Measurements from ENCODE around the gene CDK5. TPM values are rescaled to one million over a fixed set of nuclear protein-coding genes. Genes with fewer than 3 reads are reported as not detected.

The CDK5 gene
- total and polyA plus RNA-seq, 2 of the 13 experiments (the other 11 are each of a cell fraction or from before 2014, with no cell fraction given), result 16.4 to 21.3 TPM

DNA sequence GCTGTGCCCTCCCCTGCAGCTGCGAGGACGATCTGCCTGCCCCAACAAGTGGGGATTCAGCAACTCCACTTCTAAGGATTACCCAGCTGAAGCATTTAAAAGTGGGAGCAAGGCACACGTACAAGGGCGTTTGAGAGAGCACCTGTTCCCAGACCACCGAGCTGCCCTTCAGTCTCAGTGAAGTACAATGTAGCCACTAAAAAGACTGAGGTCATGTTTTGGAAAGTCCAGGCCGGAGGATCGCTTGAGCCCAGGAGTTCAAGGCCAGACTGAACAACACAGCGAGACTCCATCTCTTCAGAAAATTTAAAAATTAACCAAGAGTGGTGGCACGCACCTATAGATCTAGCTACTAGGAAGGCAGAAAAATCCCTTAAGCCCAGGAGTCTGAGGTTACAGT lies 52.1 kb downstream of the CDK5 start (continued):
- TF ChIP-seq, protein P1, sequence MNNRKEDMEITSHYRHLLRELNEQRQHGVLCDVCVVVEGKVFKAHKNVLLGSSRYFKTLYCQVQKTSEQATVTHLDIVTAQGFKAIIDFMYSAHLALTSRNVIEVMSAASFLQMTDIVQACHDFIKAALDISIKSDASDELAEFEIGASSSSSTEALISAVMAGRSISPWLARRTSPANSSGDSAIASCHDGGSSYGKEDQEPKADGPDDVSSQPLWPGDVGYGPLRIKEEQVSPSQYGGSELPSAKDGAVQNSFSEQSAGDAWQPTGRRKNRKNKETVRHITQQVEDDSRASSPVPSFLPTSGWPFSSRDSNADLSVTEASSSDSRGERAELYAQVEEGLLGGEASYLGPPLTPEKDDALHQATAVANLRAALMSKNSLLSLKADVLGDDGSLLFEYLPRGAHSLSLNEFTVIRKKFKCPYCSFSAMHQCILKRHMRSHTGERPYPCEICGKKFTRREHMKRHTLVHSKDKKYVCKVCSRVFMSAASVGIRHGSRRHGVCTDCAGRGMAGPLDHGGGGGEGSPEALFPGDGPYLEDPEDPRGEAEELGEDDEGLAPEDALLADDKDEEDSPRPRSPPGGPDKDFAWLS (CRISPR knock-in tag; IDR thresholded peaks at IDR 0.05; ENCODE audit: borderline replicate concordance), result no peak
- no peak for TF ChIP-seq DNMT1 (CRISPR knock-in tag; IDR thresholded peaks at IDR 0.05)
- TF ChIP-seq PITX1 (CRISPR knock-in tag; IDR thresholded peaks at IDR 0.05), result no peak
- TF ChIP-seq, protein P2, sequence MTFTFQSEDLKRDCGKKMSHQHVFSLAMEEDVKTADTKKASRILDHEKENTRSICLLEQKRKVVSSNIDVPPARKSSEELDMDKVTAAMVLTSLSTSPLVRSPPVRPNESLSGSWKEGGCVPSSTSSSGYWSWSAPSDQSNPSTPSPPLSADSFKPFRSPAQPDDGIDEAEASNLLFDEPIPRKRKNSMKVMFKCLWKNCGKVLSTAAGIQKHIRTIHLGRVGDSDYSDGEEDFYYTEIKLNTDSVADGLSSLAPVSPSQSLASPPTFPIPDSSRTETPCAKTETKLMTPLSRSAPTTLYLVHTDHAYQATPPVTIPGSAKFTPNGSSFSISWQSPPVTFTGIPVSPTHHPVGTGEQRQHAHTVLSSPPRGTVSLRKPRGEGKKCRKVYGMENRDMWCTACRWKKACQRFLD (CRISPR knock-in tag; IDR thresholded peaks at IDR 0.05; ENCODE audit: borderline replicate concordance), result no peak
- no peak for TF ChIP-seq SRSF1 (optimal IDR thresholded peaks at IDR 0.05; ENCODE audit: low read depth, low read length)
- TF ChIP-seq GTF2F1 (IDR thresholded peaks at IDR 0.05; ENCODE audit: low read length), result no peak
- TF ChIP-seq ZNF567 (CRISPR knock-in tag; IDR thresholded peaks at IDR 0.05; ENCODE audit: borderline replicate concordance), result no peak
- TF ChIP-seq HOXD1 (CRISPR knock-in tag; IDR thresholded peaks at IDR 0.05), result no peak
- no peak for TF ChIP-seq ZSCAN30 (CRISPR knock-in tag; IDR thresholded peaks at IDR 0.05)
- TF ChIP-seq MTA3 (CRISPR knock-in tag; IDR thresholded peaks at IDR 0.05), result no peak
- TF ChIP-seq GPN1 (CRISPR knock-in tag; IDR thresholded peaks at IDR 0.05; ENCODE audit: borderline replicate concordance), result no peak
- TF ChIP-seq, protein P3, sequence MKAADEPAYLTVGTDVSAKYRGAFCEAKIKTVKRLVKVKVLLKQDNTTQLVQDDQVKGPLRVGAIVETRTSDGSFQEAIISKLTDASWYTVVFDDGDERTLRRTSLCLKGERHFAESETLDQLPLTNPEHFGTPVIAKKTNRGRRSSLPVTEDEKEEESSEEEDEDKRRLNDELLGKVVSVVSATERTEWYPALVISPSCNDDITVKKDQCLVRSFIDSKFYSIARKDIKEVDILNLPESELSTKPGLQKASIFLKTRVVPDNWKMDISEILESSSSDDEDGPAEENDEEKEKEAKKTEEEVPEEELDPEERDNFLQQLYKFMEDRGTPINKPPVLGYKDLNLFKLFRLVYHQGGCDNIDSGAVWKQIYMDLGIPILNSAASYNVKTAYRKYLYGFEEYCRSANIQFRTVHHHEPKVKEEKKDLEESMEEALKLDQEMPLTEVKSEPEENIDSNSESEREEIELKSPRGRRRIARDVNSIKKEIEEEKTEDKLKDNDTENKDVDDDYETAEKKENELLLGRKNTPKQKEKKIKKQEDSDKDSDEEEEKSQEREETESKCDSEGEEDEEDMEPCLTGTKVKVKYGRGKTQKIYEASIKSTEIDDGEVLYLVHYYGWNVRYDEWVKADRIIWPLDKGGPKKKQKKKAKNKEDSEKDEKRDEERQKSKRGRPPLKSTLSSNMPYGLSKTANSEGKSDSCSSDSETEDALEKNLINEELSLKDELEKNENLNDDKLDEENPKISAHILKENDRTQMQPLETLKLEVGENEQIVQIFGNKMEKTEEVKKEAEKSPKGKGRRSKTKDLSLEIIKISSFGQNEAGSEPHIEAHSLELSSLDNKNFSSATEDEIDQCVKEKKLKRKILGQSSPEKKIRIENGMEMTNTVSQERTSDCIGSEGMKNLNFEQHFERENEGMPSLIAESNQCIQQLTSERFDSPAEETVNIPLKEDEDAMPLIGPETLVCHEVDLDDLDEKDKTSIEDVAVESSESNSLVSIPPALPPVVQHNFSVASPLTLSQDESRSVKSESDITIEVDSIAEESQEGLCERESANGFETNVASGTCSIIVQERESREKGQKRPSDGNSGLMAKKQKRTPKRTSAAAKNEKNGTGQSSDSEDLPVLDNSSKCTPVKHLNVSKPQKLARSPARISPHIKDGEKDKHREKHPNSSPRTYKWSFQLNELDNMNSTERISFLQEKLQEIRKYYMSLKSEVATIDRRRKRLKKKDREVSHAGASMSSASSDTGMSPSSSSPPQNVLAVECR (CRISPR knock-in tag; IDR thresholded peaks at IDR 0.05; ENCODE audit: borderline replicate concordance), result no peak; the same call in 1 of the 2 replicates
- TF ChIP-seq ZFP62 (CRISPR knock-in tag; IDR thresholded peaks at IDR 0.05), result no peak
- no peak for TF ChIP-seq ZNF570 (CRISPR knock-in tag; IDR thresholded peaks at IDR 0.05; ENCODE audit: borderline replicate concordance)
- no peak; the same call in 1 of the 2 replicates for TF ChIP-seq MED1 (CRISPR knock-in tag; IDR thresholded peaks at IDR 0.05)
- TF ChIP-seq RBFOX2 (IDR thresholded peaks at IDR 0.05; ENCODE audit: low read depth, low read length), result no peak
- TF ChIP-seq ZNF713 (CRISPR knock-in tag; IDR thresholded peaks at IDR 0.05), result no peak
- TF ChIP-seq ZNF207 (IDR thresholded peaks at IDR 0.05; ENCODE audit: borderline replicate concordance), result no peak
- TF ChIP-seq KDM3A (CRISPR knock-in tag; IDR thresholded peaks at IDR 0.05; ENCODE audit: low read depth), result no peak

All from HepG2 (cell line).